Measurements from ENCODE around the gene C3. TPM values are rescaled to one million over a fixed set of nuclear protein-coding genes. Genes with fewer than 3 reads are reported as not detected.

The C3 gene
- total and polyA plus RNA-seq, 2 of the 13 experiments (the other 11 are each of a cell fraction or from before 2014, with no cell fraction given): 1,455 to 6,272 TPM

GRCh38 chr19:6734096-6734696 is 13.7 kb upstream of the C3 start (continued):
- no peak for TF ChIP-seq STAT6 (CRISPR knock-in tag; IDR thresholded peaks at IDR 0.05; ENCODE audit: borderline replicate concordance)
- no peak for TF ChIP-seq ARID3A (IDR thresholded peaks at IDR 0.05; ENCODE audit: low read depth, low read length)
- no peak for TF ChIP-seq ZBTB43 (CRISPR knock-in tag; conservative IDR thresholded peaks at IDR 0.05)
- TF ChIP-seq RNF219 (CRISPR knock-in tag; IDR thresholded peaks at IDR 0.05): no peak
- no peak for TF ChIP-seq FLYWCH1 (CRISPR knock-in tag; IDR thresholded peaks at IDR 0.05)
- TF ChIP-seq GPBP1L1 (CRISPR knock-in tag; IDR thresholded peaks at IDR 0.05): no peak
- TF ChIP-seq ZSCAN29 (CRISPR knock-in tag; conservative IDR thresholded peaks at IDR 0.05): no peak
- TF ChIP-seq KDM5A (IDR thresholded peaks at IDR 0.05; ENCODE audit: borderline replicate concordance, low read length): no peak
- TF ChIP-seq NFYB (CRISPR knock-in tag; IDR thresholded peaks at IDR 0.05): no peak
- TF ChIP-seq JUN (CRISPR knock-in tag; IDR thresholded peaks at IDR 0.05): no peak; the same call in 1 of the 2 replicates
- TF ChIP-seq ZMYM2 (CRISPR knock-in tag; IDR thresholded peaks at IDR 0.05): no peak
- no peak for TF ChIP-seq ZNF790 (CRISPR knock-in tag; IDR thresholded peaks at IDR 0.05; ENCODE audit: borderline replicate concordance)
